Activated naive CD4-positive, alpha-beta T cell treated with anti-CD3 and anti-CD28 coated beads, Interleukin-2, amount 50 U/mL, for 24 hours (primary cell): ENCODE data around the gene ZFAND3.
"Not testable (repeated sequence)": the region's sequence is repeated elsewhere in the genome, so short reads cannot be mapped to it uniquely, and the experiment has no call there.

Source experiments
- H3K27ac Mint-ChIP-seq: one replicate; pipeline ENCODE4 v1.8.0; 2021; ENCODE audit warnings: mild to moderate bottlenecking, mixed read lengths
- H3K27me3 Mint-ChIP-seq: one replicate; pipeline ENCODE4 v1.8.0; 2021; ENCODE audit warnings: mixed read lengths
- H3K36me3 Mint-ChIP-seq: one replicate; pipeline ENCODE4 v1.8.0; 2021; ENCODE audit warnings: mixed read lengths
- H3K4me1 Mint-ChIP-seq: one replicate; pipeline ENCODE4 v1.8.0; 2021; ENCODE audit warnings: mixed read lengths
- H3K4me3 Mint-ChIP-seq: one replicate; pipeline ENCODE4 v1.8.0; 2021; ENCODE audit warnings: mild to moderate bottlenecking, mixed read lengths
- H3K9me3 Mint-ChIP-seq: one replicate; pipeline ENCODE4 v1.8.0; 2021; ENCODE audit warnings: mixed read lengths

ZFAND3 gene

GRCh38 chr6:37984578-37984977, 165.1 kb downstream of the ZFAND3 start:
- Mint-ChIP-seq H3K4me1 (peaks cover 82% of the 10 kb centered on the region), H3K27me3 (no peaks in the 10 kb centered on the region), H3K9me3 (peaks cover 3% of the 10 kb centered on the region), H3K36me3 (peaks cover 4% of the 10 kb centered on the region), H3K4me3 (no peak overlapping the region), H3K27ac (peak overlapping the region; percentile 86)

GRCh38 chr6:37985355-37985754, 165.8 kb downstream of the ZFAND3 start:
- H3K4me1 Mint-ChIP-seq, result peaks cover 82% of the 10 kb centered on the region
- H3K9me3 Mint-ChIP-seq, result peaks cover 3% of the 10 kb centered on the region
- H3K36me3 Mint-ChIP-seq, result peaks cover 2% of the 10 kb centered on the region
- H3K4me3 Mint-ChIP-seq, result no peak overlapping the region
- no peak overlapping the region for H3K27ac Mint-ChIP-seq
- no peaks in the 10 kb centered on the region for H3K27me3 Mint-ChIP-seq

GRCh38 chr6:37987018-37987417, 167.5 kb downstream of the ZFAND3 start:
- H3K4me3 Mint-ChIP-seq, result peak overlapping the region; percentile 55
- peaks cover 3% of the 10 kb centered on the region for H3K9me3 Mint-ChIP-seq
- H3K4me1 Mint-ChIP-seq, result peaks cover 76% of the 10 kb centered on the region
- H3K27me3 Mint-ChIP-seq, result no peaks in the 10 kb centered on the region
- peaks cover 2% of the 10 kb centered on the region for H3K36me3 Mint-ChIP-seq
- H3K27ac Mint-ChIP-seq, result peak overlapping the region; percentile 52

- Mint-ChIP-seq H3K27ac (peak overlapping the region; percentile 52), H3K4me1 (peaks cover 80% of the 10 kb centered on the region), H3K4me3 (peak overlapping the region; percentile 55), H3K9me3 (peaks cover 3% of the 10 kb centered on the region), H3K36me3 (peaks cover 2% of the 10 kb centered on the region), H3K27me3 (no peaks in the 10 kb centered on the region)
Measured at GRCh38 chr6:37987559-37987958, 168.0 kb downstream of the ZFAND3 start.

GRCh38 chr6:37988127-37988526, 168.6 kb downstream of the ZFAND3 start:
- H3K36me3 Mint-ChIP-seq, result peaks cover 2% of the 10 kb centered on the region
- H3K27ac Mint-ChIP-seq, result no peak overlapping the region
- no peak overlapping the region for H3K4me3 Mint-ChIP-seq
- peaks cover 83% of the 10 kb centered on the region for H3K4me1 Mint-ChIP-seq
- peaks cover 3% of the 10 kb centered on the region for H3K9me3 Mint-ChIP-seq
- H3K27me3 Mint-ChIP-seq, result no peaks in the 10 kb centered on the region

GRCh38 chr6:37988696-37989095, 169.2 kb downstream of the ZFAND3 start:
- H3K9me3 Mint-ChIP-seq, result peaks cover 1% of the 10 kb centered on the region
- H3K4me1 Mint-ChIP-seq, result peaks cover 82% of the 10 kb centered on the region
- no peaks in the 10 kb centered on the region for H3K27me3 Mint-ChIP-seq
- H3K4me3 Mint-ChIP-seq, result no peak overlapping the region
- peaks cover under 1% of the 10 kb centered on the region for H3K36me3 Mint-ChIP-seq
- H3K27ac Mint-ChIP-seq, result no peak overlapping the region

GRCh38 chr6:37990762-37991525, 171.4 kb downstream of the ZFAND3 start:
- Mint-ChIP-seq H3K36me3 (no peaks in the 10 kb centered on the region), H3K4me1 (peaks cover 78% of the 10 kb centered on the region), H3K27me3 (no peaks in the 10 kb centered on the region), H3K4me3 (no peak overlapping the region), H3K27ac (no peak overlapping the region), H3K9me3 (no peaks in the 10 kb centered on the region)

GRCh38 chr6:37992749-37993148, 173.2 kb downstream of the ZFAND3 start:
- Mint-ChIP-seq H3K9me3 (peaks cover 8% of the 10 kb centered on the region), H3K36me3 (peaks cover 5% of the 10 kb centered on the region), H3K27me3 (no peaks in the 10 kb centered on the region), H3K4me3 (no peak overlapping the region), H3K27ac (peak overlapping the region; percentile 31), H3K4me1 (peaks cover 71% of the 10 kb centered on the region)

- H3K4me3 Mint-ChIP-seq, H3K36me3 Mint-ChIP-seq, H3K27me3 Mint-ChIP-seq, H3K27ac Mint-ChIP-seq: not testable (repeated sequence)
- Mint-ChIP-seq H3K9me3 (peaks cover 13% of the 10 kb centered on the region), H3K4me1 (peaks cover 74% of the 10 kb centered on the region)
Measured at GRCh38 chr6:37993194-37993593, 173.7 kb downstream of the ZFAND3 start.

GRCh38 chr6:37993596-37993995, 174.1 kb downstream of the ZFAND3 start:
- Mint-ChIP-seq H3K36me3 (peaks cover 11% of the 10 kb centered on the region), H3K27ac (no peak overlapping the region), H3K4me3 (no peak overlapping the region), H3K4me1 (peaks cover 74% of the 10 kb centered on the region), H3K27me3 (no peaks in the 10 kb centered on the region), H3K9me3 (peaks cover 14% of the 10 kb centered on the region)

GRCh38 chr6:37994223-37994622, 174.7 kb downstream of the ZFAND3 start:
- H3K4me1 Mint-ChIP-seq, result peaks cover 69% of the 10 kb centered on the region
- H3K9me3 Mint-ChIP-seq, result peaks cover 15% of the 10 kb centered on the region
- H3K27me3 Mint-ChIP-seq, result no peaks in the 10 kb centered on the region
- no peak overlapping the region for H3K27ac Mint-ChIP-seq
- H3K4me3 Mint-ChIP-seq, result no peak overlapping the region
- peaks cover 13% of the 10 kb centered on the region for H3K36me3 Mint-ChIP-seq

GRCh38 chr6:37998366-37998765, 178.8 kb downstream of the ZFAND3 start:
- peaks cover 19% of the 10 kb centered on the region for H3K9me3 Mint-ChIP-seq
- peaks cover 62% of the 10 kb centered on the region for H3K4me1 Mint-ChIP-seq
- no peaks in the 10 kb centered on the region for H3K27me3 Mint-ChIP-seq
- no peak overlapping the region for H3K4me3 Mint-ChIP-seq
- H3K36me3 Mint-ChIP-seq, result peaks cover 21% of the 10 kb centered on the region
- H3K27ac Mint-ChIP-seq, result no peak overlapping the region

GRCh38 chr6:38001386-38001785, 181.9 kb downstream of the ZFAND3 start:
- peaks cover 23% of the 10 kb centered on the region for H3K36me3 Mint-ChIP-seq
- H3K4me1 Mint-ChIP-seq, result peaks cover 67% of the 10 kb centered on the region
- H3K9me3 Mint-ChIP-seq, result peaks cover 19% of the 10 kb centered on the region
- H3K27me3 Mint-ChIP-seq, result no peaks in the 10 kb centered on the region
- no peak overlapping the region for H3K27ac Mint-ChIP-seq
- H3K4me3 Mint-ChIP-seq, result no peak overlapping the region

GRCh38 chr6:38004908-38005307, 185.4 kb downstream of the ZFAND3 start:
- Mint-ChIP-seq H3K4me1 (peaks cover 61% of the 10 kb centered on the region), H3K4me3 (no peak overlapping the region), H3K36me3 (peaks cover 11% of the 10 kb centered on the region), H3K9me3 (peaks cover 4% of the 10 kb centered on the region), H3K27ac (no peak overlapping the region), H3K27me3 (no peaks in the 10 kb centered on the region)

GRCh38 chr6:38011937-38012336, 192.4 kb downstream of the ZFAND3 start:
- no peaks in the 10 kb centered on the region for H3K27me3 Mint-ChIP-seq
- H3K9me3 Mint-ChIP-seq, result peaks cover 4% of the 10 kb centered on the region
- no peak overlapping the region for H3K4me3 Mint-ChIP-seq
- no peak overlapping the region for H3K27ac Mint-ChIP-seq
- H3K36me3 Mint-ChIP-seq, result peaks cover 13% of the 10 kb centered on the region
- peaks cover 37% of the 10 kb centered on the region for H3K4me1 Mint-ChIP-seq

GRCh38 chr6:38012573-38012972, 193.0 kb downstream of the ZFAND3 start:
- Mint-ChIP-seq H3K27me3 (no peaks in the 10 kb centered on the region), H3K9me3 (peaks cover 4% of the 10 kb centered on the region), H3K36me3 (peaks cover 13% of the 10 kb centered on the region), H3K27ac (no peak overlapping the region), H3K4me1 (peaks cover 40% of the 10 kb centered on the region), H3K4me3 (no peak overlapping the region)

- H3K4me1 Mint-ChIP-seq, result peaks cover 43% of the 10 kb centered on the region
- no peaks in the 10 kb centered on the region for H3K9me3 Mint-ChIP-seq
- no peak overlapping the region for H3K27ac Mint-ChIP-seq
- H3K4me3 Mint-ChIP-seq, result no peak overlapping the region
- H3K27me3 Mint-ChIP-seq, result no peaks in the 10 kb centered on the region
- peaks cover 6% of the 10 kb centered on the region for H3K36me3 Mint-ChIP-seq
Measured at GRCh38 chr6:38015341-38015740, 195.8 kb downstream of the ZFAND3 start.
